ENCODE data around the gene CEP83. TPM values are rescaled to one million over a fixed set of nuclear protein-coding genes. Genes with fewer than 3 reads are reported as not detected.

Gene CEP83
- total RNA-seq, 2 donors from 2014 or later = 10.3 to 17.5 TPM

DNA sequence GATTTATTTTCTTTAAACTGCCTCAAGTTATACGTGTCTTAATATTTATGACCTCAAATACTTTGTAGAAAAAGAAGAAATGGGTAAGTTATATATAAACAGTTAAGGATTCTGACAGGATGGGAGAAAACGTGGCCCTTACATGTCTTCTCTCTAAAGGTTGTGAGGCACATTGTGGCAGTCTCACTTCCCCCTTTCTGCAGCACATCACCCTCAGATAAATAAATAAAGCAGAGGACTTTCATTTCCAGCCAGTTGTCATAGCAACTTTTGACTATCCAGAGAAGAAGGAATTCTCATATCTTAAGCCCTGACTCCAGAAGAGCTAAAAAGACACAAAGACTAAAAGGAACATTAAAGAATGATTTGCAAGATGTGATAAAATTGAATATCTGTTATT is 28.8 kb upstream of the CEP83 start:
- H3K4me1 ChIP-seq = no peaks in the 10 kb centered on the region
- DNase-seq = no peak
- no peaks in the 10 kb centered on the region for H3K36me3 ChIP-seq
- no peaks in the 10 kb centered on the region for H3K27me3 ChIP-seq
- no peak for TF ChIP-seq CTCF (IDR thresholded peaks at IDR 0.05)
- H3K9me3 ChIP-seq = no peaks in the 10 kb centered on the region
- no peak overlapping the region for H3K27ac ChIP-seq
- no peak overlapping the region for H3K4me3 ChIP-seq
- intact Hi-C loops (cut with DNase I) = no loop called here
- H3K9ac ChIP-seq (ENCODE audit: low read depth in 2 of 2, low read length in 2 of 2) = no peak overlapping the region

- DNase-seq = no peak
- no peaks in the 10 kb centered on the region for H3K27me3 ChIP-seq
- no peaks in the 10 kb centered on the region for H3K36me3 ChIP-seq
- no peak overlapping the region for H3K4me3 ChIP-seq
- no peak overlapping the region for H3K9ac ChIP-seq (ENCODE audit: low read depth in 2 of 2, low read length in 2 of 2)
- H3K9me3 ChIP-seq = no peaks in the 10 kb centered on the region
- H3K4me1 ChIP-seq = no peaks in the 10 kb centered on the region
- no peak for TF ChIP-seq CTCF (IDR thresholded peaks at IDR 0.05)
- intact Hi-C loops (cut with DNase I) = no loop called here
- no peak overlapping the region for H3K27ac ChIP-seq
Measured at GRCh38 chr12:94481734-94482133, 22.1 kb upstream of the CEP83 start.

DNA sequence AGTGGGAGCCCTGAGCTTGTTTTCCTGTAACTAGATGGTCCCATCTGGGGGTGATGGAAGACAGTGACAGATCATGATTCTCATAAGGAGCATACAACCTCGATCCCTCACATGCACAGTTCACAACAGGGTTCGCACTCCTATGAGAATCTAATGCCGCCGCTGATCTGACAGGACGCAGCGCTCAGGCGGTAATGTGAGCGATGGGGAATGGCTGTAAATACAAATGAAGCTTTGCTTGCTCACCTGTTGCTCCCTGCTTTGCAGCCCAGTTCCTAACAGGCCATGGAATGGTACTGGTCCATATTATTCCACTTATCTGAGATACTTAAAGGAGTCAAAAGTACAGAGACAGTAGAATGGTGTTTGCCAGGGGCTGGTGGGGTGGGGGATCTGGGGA is 9.9 kb upstream of the CEP83 start:
- TF ChIP-seq CTCF (IDR thresholded peaks at IDR 0.05) = no peak
- H3K9ac ChIP-seq (ENCODE audit: low read depth in 2 of 2, low read length in 2 of 2) = no peak overlapping the region
- intact Hi-C loops (cut with DNase I) = no loop called here
- H3K9me3 ChIP-seq = no peaks in the 10 kb centered on the region
- no peaks in the 10 kb centered on the region for H3K4me1 ChIP-seq
- DNase-seq = no peak
- no peaks in the 10 kb centered on the region for H3K27me3 ChIP-seq
- no peak overlapping the region for H3K4me3 ChIP-seq
- no peak overlapping the region for H3K27ac ChIP-seq
- no peaks in the 10 kb centered on the region for H3K36me3 ChIP-seq

- peaks cover 6% of the 10 kb centered on the region for H3K4me1 ChIP-seq
- H3K9me3 ChIP-seq = no peaks in the 10 kb centered on the region
- no peak for DNase-seq
- peak overlapping the region; percentile 83 for H3K4me3 ChIP-seq
- no peaks in the 10 kb centered on the region for H3K36me3 ChIP-seq
- intact Hi-C loops (cut with DNase I) = no loop called here
- H3K9ac ChIP-seq (ENCODE audit: low read depth in 2 of 2, low read length in 2 of 2) = peak overlapping the region; percentile 76 to 95
- no peaks in the 10 kb centered on the region for H3K27me3 ChIP-seq
- no peak for TF ChIP-seq CTCF (IDR thresholded peaks at IDR 0.05)
- H3K27ac ChIP-seq = peak overlapping the region; percentile 81
Measured at GRCh38 chr12:94460616-94460959, 921 bp upstream of the CEP83 start.

GRCh38 chr12:94458877-94459727 is 565 bp downstream of the CEP83 start:
- peak overlapping the region; percentile 83 for H3K4me3 ChIP-seq
- peak overlapping the region; percentile 81 for H3K27ac ChIP-seq
- H3K9me3 ChIP-seq = no peaks in the 10 kb centered on the region
- no peaks in the 10 kb centered on the region for H3K36me3 ChIP-seq
- TF ChIP-seq CTCF (IDR thresholded peaks at IDR 0.05) = no peak
- H3K9ac ChIP-seq (ENCODE audit: low read depth in 2 of 2, low read length in 2 of 2) = peak overlapping the region; percentile 76 to 95
- intact Hi-C loops (cut with DNase I) = no loop called here
- H3K4me1 ChIP-seq = peaks cover 6% of the 10 kb centered on the region
- no peaks in the 10 kb centered on the region for H3K27me3 ChIP-seq
- no peak for DNase-seq

All from colonic mucosa (tissue), 4 donors.